LoVo (cell line): ENCODE results near the gene PIPOX.

Experiments used
- DNase-seq: peaks from one replicate; pipeline ENCODE4 v3.0.0-alpha.2; 2016; ENCODE audit warnings: low spot score

PIPOX gene

GRCh38 chr17:29048440-29049368 lies 5.8 kb downstream of the PIPOX start:
- DNase-seq = no peak

GRCh38 chr17:29049541-29050145 lies 6.7 kb downstream of the PIPOX start:
- no peak for DNase-seq

- DNase-seq = no peak
These were observed 7.2 kb downstream of the PIPOX start for GRCh38 chr17:29050176-29050575.

GRCh38 chr17:29051194-29051593 lies 8.3 kb downstream of the PIPOX start:
- DNase-seq = no peak

- DNase-seq = no peak
These were observed 8.8 kb downstream of the PIPOX start for GRCh38 chr17:29051731-29052130.

- DNase-seq = no peak
These were observed 11.9 kb downstream of the PIPOX start for GRCh38 chr17:29054835-29055234.

GRCh38 chr17:29057361-29057760 lies 14.4 kb downstream of the PIPOX start:
- DNase-seq = no peak

GRCh38 chr17:29058391-29058790 lies 15.4 kb downstream of the PIPOX start:
- DNase-seq = no peak

GRCh38 chr17:29059281-29059680 lies 16.3 kb downstream of the PIPOX start:
- DNase-seq = no peak

- DNase-seq = no peak
These were observed 17.5 kb downstream of the PIPOX start for GRCh38 chr17:29060475-29060874.

- no peak for DNase-seq
These were observed 18.1 kb downstream of the PIPOX start for GRCh38 chr17:29061036-29061435.

GRCh38 chr17:29062215-29062614 lies 19.3 kb downstream of the PIPOX start:
- no peak for DNase-seq

- DNase-seq = no peak
These were observed 21.1 kb downstream of the PIPOX start for GRCh38 chr17:29063992-29064391.

- DNase-seq = no peak
These were observed 23.1 kb downstream of the PIPOX start for GRCh38 chr17:29066047-29066446.

- no peak for DNase-seq
These were observed 23.7 kb downstream of the PIPOX start for GRCh38 chr17:29066606-29067005.

GRCh38 chr17:29068818-29069217 lies 25.9 kb downstream of the PIPOX start:
- no peak for DNase-seq

GRCh38 chr17:29069526-29070041 lies 26.6 kb downstream of the PIPOX start:
- no peak for DNase-seq

- no peak for DNase-seq
These were observed 27.4 kb downstream of the PIPOX start for GRCh38 chr17:29070308-29070707.

- no peak for DNase-seq
These were observed 27.8 kb downstream of the PIPOX start for GRCh38 chr17:29070781-29071180.

GRCh38 chr17:29071303-29071702 lies 28.4 kb downstream of the PIPOX start:
- DNase-seq = no peak

- no peak for DNase-seq
These were observed 30.1 kb downstream of the PIPOX start for GRCh38 chr17:29073045-29073444.

- DNase-seq = no peak
These were observed 30.6 kb downstream of the PIPOX start for GRCh38 chr17:29073520-29073919.

GRCh38 chr17:29074488-29074887 lies 31.5 kb downstream of the PIPOX start:
- no peak for DNase-seq
